Heart left ventricle (tissue), 13 donors: ENCODE measurements around the gene IWS1.

Source experiments
- POLR2A ChIP-seq, 2 donors: fragments of 450-650 bp; IDR thresholded peaks; one replicate each; pipeline ENCODE4 v1.6.1; 2017; ENCODE audit warnings: antibody characterized with exemption in 2 of 2, mild to moderate bottlenecking in 2 of 2, moderate library complexity in 2 of 2
- TF ChIP-seq, protein P1 (sequence below), 12 donors: fragments of 200-600 bp; sonication (generic) in 4 of 12; IDR thresholded peaks; one replicate each; pipeline versions ENCODE4 v1.5.0 to v1.8.0; 2018 to 2022; ENCODE audit warnings: antibody characterized with exemption in 12 of 12, mild to moderate bottlenecking in 5 of 12
- donor health status: ischemic (EF 13 %, LVEDD 7.1; RV severe dilation, severe dysfunction).
- donor health status: DM: no; HTN: yes; CAD: no.
- donor health status: DM: no; HTN: no; CAD: no.
- donor health status: ischemic (EF 25% LVEDD 6.9; RV normal size, moderate dysfunction).
- donor health status: ischemic (EF 25% LVEDD 5.7; RV mildly dilated, moderate dysfunction).
- donor health status: ischemic (EF 35%, LVEDD 5.7; RV mildly dilated, moderate dysfunction).
- donor health status: nonischemic (EF 11% LVEDD 7.7; RV severe dilation, severe dysfunction).
- donor health status: DM: yes; HTN: yes; CAD: no.
- donor health status: PGD.
- donor health status: ischemic (EF 29% LVEDD 5.4; RV normal size, mild dysfunction).
- donor health status: nonischemic (EF 23%, LVEDD 6.1; RV moderate dilation, normal function).

DNA sequence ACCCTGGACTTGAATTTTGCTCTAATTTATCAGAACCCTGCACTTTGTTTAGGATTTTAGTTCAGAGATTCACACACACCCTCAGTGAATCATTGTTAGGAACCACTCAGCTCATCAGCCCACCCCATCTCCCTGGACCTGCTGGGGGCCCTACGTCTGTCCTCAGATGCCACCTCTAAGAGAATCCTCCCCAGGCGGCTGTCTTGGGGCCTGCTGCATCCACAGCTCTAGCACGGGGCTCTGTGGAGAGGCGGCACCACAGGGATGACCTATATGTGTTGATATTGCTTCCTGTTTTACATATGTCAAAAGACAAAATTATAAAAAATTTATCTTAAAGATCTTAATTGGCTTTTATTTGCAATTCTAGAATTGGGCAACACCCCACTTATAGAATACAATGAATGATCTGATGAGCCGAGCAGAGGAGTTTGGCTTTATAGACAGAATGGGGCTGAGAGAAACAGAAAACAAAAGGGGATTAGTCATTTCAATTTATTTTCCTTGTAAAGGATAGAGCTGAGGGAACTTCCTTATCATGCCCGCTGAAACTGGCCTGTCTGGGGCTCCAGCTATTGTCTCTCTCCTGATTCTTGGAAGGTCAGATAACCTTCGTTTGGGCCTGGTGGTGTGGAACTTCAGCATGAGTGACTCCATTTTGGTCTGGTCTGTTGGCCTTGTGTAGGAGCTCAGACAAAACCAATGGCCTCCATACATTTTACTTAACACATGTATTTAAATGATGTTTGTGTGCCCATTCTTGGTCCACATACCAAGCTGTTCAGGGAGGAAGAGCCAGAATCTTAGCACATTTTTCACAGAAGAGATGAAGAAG, 10.6 kb upstream of the IWS1 start:
- TF ChIP-seq, protein P1, sequence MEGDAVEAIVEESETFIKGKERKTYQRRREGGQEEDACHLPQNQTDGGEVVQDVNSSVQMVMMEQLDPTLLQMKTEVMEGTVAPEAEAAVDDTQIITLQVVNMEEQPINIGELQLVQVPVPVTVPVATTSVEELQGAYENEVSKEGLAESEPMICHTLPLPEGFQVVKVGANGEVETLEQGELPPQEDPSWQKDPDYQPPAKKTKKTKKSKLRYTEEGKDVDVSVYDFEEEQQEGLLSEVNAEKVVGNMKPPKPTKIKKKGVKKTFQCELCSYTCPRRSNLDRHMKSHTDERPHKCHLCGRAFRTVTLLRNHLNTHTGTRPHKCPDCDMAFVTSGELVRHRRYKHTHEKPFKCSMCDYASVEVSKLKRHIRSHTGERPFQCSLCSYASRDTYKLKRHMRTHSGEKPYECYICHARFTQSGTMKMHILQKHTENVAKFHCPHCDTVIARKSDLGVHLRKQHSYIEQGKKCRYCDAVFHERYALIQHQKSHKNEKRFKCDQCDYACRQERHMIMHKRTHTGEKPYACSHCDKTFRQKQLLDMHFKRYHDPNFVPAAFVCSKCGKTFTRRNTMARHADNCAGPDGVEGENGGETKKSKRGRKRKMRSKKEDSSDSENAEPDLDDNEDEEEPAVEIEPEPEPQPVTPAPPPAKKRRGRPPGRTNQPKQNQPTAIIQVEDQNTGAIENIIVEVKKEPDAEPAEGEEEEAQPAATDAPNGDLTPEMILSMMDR (IDR thresholded peaks at IDR 0.05), result no peak
- TF ChIP-seq POLR2A (IDR thresholded peaks at IDR 0.05), result no peak
